SK-MEL-5 (cell line): ENCODE data around the gene SLF1. TPM values are rescaled to one million over a fixed set of nuclear protein-coding genes. Genes with fewer than 3 reads are reported as not detected.

Experiments
- total RNA-seq: library from RNA; depleted of rRNA; stranded (reverse); fragments of >200 nt; shearing (Covaris generic); gene quantifications from 2 replicates; pipeline ENCODE4 v1.2.3, GENCODE V29; 2014; rRNA removed

Gene SLF1
- total RNA-seq, 1 experiment from 2014 or later = 14.2 TPM

Other genes starting within 250 kb of the SLF1 start
- 0.08 and 0.43 TPM in 2 replicates for gene KIAA0825, start 65 bp upstream of the SLF1 start, total RNA-seq